ENCODE data around the gene PLAC8. TPM values are rescaled to one million over a fixed set of nuclear protein-coding genes. Genes with fewer than 3 reads are reported as not detected.
A peak's percentile ranks its signal among the peaks of the same experiment; 100 is the strongest.
"Not testable (repeated sequence)": the region's sequence is repeated elsewhere in the genome, so short reads cannot be mapped to it uniquely, and the experiment has no call there.

PLAC8 gene
- total and polyA plus RNA-seq, 8 donors, result 4.2 to 48.7 (median 7.6) TPM

DNA sequence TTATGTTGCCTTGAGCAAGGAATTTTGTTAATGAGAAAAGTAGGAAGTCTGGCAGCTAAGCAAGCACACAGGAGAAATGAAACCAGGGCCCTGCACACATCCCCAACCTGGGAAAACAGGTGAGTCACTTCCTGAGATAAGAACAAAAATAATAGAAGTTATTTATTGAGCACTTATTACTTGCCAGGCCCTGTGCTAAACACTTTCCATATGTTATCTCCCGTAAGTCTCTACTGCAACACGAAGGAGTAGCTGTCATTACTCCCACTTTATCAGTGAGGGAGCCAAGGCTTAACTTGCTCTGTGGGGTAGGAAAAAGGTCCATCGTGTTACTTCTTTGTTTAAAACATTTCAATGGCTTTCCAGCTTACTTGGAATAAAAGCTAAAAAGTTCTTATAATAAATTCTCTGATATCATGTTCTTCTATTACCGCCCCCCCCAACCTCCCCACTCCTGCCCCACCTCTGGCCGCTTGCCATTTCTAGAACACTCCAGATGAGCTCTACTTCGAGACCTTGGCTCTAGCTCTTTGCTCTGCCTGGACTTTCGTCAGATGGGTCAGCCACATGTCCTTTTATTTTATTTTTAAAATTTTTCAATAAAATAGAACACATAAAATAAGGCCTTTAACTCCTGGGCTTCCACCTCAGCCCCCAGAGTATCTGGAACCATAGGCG is 36.3 kb upstream of the PLAC8 start:
- H3K9me3 ChIP-seq, result no peaks in the 10 kb centered on the region
- TF ChIP-seq, protein P1, sequence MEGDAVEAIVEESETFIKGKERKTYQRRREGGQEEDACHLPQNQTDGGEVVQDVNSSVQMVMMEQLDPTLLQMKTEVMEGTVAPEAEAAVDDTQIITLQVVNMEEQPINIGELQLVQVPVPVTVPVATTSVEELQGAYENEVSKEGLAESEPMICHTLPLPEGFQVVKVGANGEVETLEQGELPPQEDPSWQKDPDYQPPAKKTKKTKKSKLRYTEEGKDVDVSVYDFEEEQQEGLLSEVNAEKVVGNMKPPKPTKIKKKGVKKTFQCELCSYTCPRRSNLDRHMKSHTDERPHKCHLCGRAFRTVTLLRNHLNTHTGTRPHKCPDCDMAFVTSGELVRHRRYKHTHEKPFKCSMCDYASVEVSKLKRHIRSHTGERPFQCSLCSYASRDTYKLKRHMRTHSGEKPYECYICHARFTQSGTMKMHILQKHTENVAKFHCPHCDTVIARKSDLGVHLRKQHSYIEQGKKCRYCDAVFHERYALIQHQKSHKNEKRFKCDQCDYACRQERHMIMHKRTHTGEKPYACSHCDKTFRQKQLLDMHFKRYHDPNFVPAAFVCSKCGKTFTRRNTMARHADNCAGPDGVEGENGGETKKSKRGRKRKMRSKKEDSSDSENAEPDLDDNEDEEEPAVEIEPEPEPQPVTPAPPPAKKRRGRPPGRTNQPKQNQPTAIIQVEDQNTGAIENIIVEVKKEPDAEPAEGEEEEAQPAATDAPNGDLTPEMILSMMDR (IDR thresholded peaks at IDR 0.05), result no peak
- H3K36me3 ChIP-seq, result no peaks in the 10 kb centered on the region
- no peak overlapping the region for H3K4me3 ChIP-seq
- ATAC-seq (no peak), DNase-seq (no peak)
- H3K27ac ChIP-seq, result peak overlapping the region in 1 of 2 donors; percentile 61
- peaks cover 0 to 43% of the 10 kb centered on the region in 2 donors for H3K4me1 ChIP-seq
- H3K27me3 ChIP-seq, result no peaks in the 10 kb centered on the region
- intact Hi-C loops (cut with DNase I), result no loop called here

DNA sequence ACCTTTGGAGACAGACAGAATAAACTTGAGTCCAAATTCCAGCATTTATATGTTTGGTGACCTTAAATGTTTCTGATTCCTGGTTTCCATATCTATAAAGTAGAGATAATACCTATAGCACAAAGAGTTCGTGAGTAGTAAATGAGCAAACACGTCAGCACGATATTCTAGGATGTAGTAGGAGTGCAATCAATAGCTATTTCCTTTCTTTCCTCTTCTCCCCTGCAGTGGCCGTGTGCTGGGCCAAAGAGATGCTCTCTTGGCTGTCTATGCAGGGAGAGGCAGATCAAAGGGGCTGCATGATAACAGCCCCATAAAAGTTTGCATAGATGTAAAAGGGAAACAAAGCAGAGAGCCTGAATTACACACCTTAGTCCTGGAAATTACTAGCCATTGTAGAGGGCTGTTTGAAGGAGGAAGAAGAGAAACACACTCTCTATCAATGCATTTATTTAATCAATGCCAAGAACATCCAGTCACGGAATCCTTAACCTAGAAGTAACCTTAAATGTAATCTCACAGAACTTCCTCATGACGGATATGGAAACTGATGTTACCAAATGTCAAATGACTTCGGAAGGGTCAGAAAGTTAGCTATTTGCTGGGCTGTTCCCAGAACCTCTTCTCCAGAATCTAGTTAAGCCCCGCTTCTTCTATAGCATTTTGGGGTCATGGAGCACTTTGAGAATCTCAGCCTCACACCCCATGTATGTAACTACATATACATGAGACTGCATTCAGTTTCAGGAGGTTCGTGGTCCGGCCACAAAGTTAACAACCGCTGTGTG is 35.5 kb upstream of the PLAC8 start:
- Histone ChIP-seq H3K9me3 (no peaks in the 10 kb centered on the region), H3K27ac (peak overlapping the region in 1 of 2 donors; percentile 61), H3K4me1 (peaks cover 0 to 43% of the 10 kb centered on the region in 2 donors), H3K27me3 (no peaks in the 10 kb centered on the region), H3K4me3 (no peak overlapping the region), H3K36me3 (no peaks in the 10 kb centered on the region)
- DNase-seq (no peak), ATAC-seq (no peak)
- intact Hi-C loops (cut with DNase I), result no loop called here
- TF ChIP-seq, protein P1 (IDR thresholded peaks at IDR 0.05), result no peak

DNA sequence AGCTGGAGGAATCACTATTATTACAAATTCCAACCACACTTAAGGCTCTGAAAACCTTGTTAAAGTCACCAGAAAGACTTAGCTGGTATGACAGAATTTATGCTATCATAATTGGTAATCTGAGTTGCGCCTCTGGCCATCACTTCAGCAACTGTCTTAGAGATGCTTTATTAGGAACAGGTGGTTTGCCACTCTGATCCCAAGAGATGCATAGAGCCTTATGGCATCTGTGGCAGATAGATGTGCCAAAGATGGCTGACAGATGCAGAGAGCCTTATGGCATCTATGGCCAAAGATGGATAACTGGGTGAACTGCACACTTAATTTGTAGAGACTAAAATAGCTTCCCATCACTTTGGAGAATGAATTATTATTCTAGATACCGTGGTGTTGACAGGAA is 32.3 kb upstream of the PLAC8 start:
- Histone ChIP-seq H3K4me3 (no peak overlapping the region), H3K27me3 (no peaks in the 10 kb centered on the region), H3K27ac (no peak overlapping the region), H3K9me3 (no peaks in the 10 kb centered on the region), H3K4me1 (peaks cover 0 to 23% of the 10 kb centered on the region in 2 donors), H3K36me3 (no peaks in the 10 kb centered on the region)
- intact Hi-C loops (cut with DNase I), result no loop called here
- ATAC-seq (no peak), DNase-seq (no peak)
- TF ChIP-seq, protein P1 (IDR thresholded peaks at IDR 0.05), result no peak

DNA sequence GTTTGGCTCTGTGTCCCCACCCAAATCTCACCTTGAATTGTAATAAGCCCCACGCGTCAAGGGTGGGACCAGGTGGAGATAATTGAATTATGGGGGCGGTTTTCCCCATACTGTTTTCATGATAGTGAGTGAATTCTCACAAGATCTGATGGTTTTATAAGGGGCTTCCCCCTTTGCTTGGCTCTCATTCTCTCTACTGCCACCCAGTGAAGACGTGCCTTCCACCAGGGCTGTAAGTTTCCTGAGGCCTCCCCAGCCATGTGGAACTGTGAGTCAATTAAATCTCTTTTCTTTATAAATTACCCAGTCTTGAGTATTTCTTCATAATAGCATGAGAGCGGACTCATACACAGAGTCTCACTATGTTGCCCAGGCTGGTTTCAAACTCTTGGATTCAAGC is 31.2 kb upstream of the PLAC8 start:
- H3K4me3 ChIP-seq; H3K27me3 ChIP-seq; DNase-seq; intact Hi-C loops (cut with DNase I); H3K36me3 ChIP-seq; ATAC-seq; H3K27ac ChIP-seq; H3K9me3 ChIP-seq: not testable (repeated sequence)
- H3K4me1 ChIP-seq, result peaks cover 0 to 15% of the 10 kb centered on the region in 2 donors

DNA sequence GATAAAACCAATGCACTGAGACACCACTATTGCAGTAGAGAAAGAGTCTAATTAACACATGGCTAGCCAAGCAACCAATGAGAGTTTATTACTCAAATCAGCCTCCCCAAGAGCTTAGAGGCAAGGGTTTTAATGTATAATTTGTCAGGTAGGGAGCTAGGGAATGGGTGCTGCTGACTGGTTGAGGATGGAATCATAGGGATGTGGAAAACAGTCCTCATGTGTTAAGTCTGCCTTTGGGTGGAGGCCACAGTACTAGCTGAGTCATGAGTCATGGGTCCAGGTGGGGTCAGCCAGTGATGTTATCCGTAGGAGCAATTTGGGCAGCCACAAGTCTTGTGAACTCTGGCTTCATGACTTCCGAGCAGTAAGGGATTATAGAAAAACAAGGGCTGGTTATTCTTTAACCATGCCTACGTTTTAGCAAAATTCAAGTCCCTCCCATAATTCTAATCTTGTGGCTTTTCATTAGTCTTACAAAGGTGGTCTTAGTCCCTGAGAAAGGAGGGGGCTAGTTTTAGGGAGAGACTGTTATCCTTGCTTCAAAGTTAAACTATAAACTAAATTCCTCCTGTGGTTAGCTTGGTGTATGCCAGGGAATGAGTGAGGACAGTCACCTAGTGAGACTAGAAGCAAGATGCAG is 25.1 kb upstream of the PLAC8 start:
- TF ChIP-seq, protein P1 (IDR thresholded peaks at IDR 0.05), result no peak
- intact Hi-C loops (cut with DNase I), result no loop called here
- Histone ChIP-seq H3K36me3 (no peaks in the 10 kb centered on the region), H3K9me3 (peaks cover 0 to 2% of the 10 kb centered on the region in 2 donors), H3K27ac (no peak overlapping the region), H3K27me3 (no peaks in the 10 kb centered on the region), H3K4me3 (no peak overlapping the region), H3K4me1 (peaks cover 0 to 9% of the 10 kb centered on the region in 2 donors)
- no peak for DNase-seq
- ATAC-seq, result no peak
